ENCODE measurements around the gene C22orf39. TPM values are rescaled to one million over a fixed set of nuclear protein-coding genes. Genes with fewer than 3 reads are reported as not detected.
A peak's percentile ranks its signal among the peaks of the same experiment; 100 is the strongest.

C22orf39 gene
- total and polyA plus RNA-seq, 5 experiments from 2014 or later: 44.2 to 58.7 (median 51.9) TPM

- H3K9me3 Mint-ChIP-seq: no peaks in the 10 kb centered on the region
- no peaks in the 10 kb centered on the region for H3K27me3 Mint-ChIP-seq
- H3K36me3 Mint-ChIP-seq: peaks cover 2 to 70% (median 8%) of the 10 kb centered on the region in 3 donors
- ATAC-seq (no peak), DNase-seq (no peak)
- no peaks in the 10 kb centered on the region for H3K4me1 Mint-ChIP-seq
- no peak overlapping the region for H3K4me3 Mint-ChIP-seq
- no peak overlapping the region for H3K27ac Mint-ChIP-seq
- POLR2A ChIA-PET: no interaction called here
Measured at GRCh38 chr22:19460036-19460435, 12.5 kb upstream of the C22orf39 start.

- Mint-ChIP-seq H3K27me3 (no peaks in the 10 kb centered on the region), H3K27ac (no peak overlapping the region), H3K4me1 (peaks cover 0 to 2% (median 0%) of the 10 kb centered on the region in 4 donors), H3K9me3 (no peaks in the 10 kb centered on the region), H3K36me3 (peaks cover 0 to 69% (median 15%) of the 10 kb centered on the region in 3 donors), H3K4me3 (no peak overlapping the region)
- POLR2A ChIA-PET: interaction anchor here (0.6 to 0.7 kb wide), 2 partner anchors 24 to 610 kb away, joined by 3 to 5 read pairs; no protein-coding TSS in a partner anchor
- DNase-seq: no peak
- ATAC-seq: no peak
Measured at GRCh38 chr22:19457828-19458428, 10.4 kb upstream of the C22orf39 start.

- DNase-seq (no peak), ATAC-seq (no peak)
- H3K27ac Mint-ChIP-seq: no peak overlapping the region
- H3K4me3 Mint-ChIP-seq: no peak overlapping the region
- POLR2A ChIA-PET: interaction anchor here (1.5 kb wide), 1 partner anchor 24 kb away, joined by 4 read pairs; the partner anchor contains the start of gene MRPL40
- peaks cover 0 to 4% (median 0%) of the 10 kb centered on the region in 4 donors for H3K4me1 Mint-ChIP-seq
- peaks cover 0 to 72% (median 15%) of the 10 kb centered on the region in 3 donors for H3K36me3 Mint-ChIP-seq
- H3K27me3 Mint-ChIP-seq: no peaks in the 10 kb centered on the region
- H3K9me3 Mint-ChIP-seq: no peaks in the 10 kb centered on the region
Measured at GRCh38 chr22:19456541-19456940, 9.0 kb upstream of the C22orf39 start.

- no peaks in the 10 kb centered on the region for H3K9me3 Mint-ChIP-seq
- H3K27me3 Mint-ChIP-seq: no peaks in the 10 kb centered on the region
- peaks cover 0 to 4% (median 0%) of the 10 kb centered on the region in 4 donors for H3K4me1 Mint-ChIP-seq
- ATAC-seq (no peak), DNase-seq (no peak)
- peaks cover 0 to 72% (median 15%) of the 10 kb centered on the region in 3 donors for H3K36me3 Mint-ChIP-seq
- POLR2A ChIA-PET: interaction anchor here (1.5 kb wide), 1 partner anchor 24 kb away, joined by 4 read pairs; the partner anchor contains the start of gene MRPL40
- no peak overlapping the region for H3K4me3 Mint-ChIP-seq
- H3K27ac Mint-ChIP-seq: peak overlapping the region in 4 of 10 donors; percentile 15 to 79 (median 60)
Measured at GRCh38 chr22:19455585-19456370, 8.3 kb upstream of the C22orf39 start.

GRCh38 chr22:19455033-19455432, 7.5 kb upstream of the C22orf39 start:
- peaks cover 0 to 77% (median 15%) of the 10 kb centered on the region in 3 donors for H3K36me3 Mint-ChIP-seq
- DNase-seq (no peak), ATAC-seq (no peak)
- POLR2A ChIA-PET: no interaction called here
- H3K4me3 Mint-ChIP-seq: no peak overlapping the region
- H3K27ac Mint-ChIP-seq: peak overlapping the region in 5 of 10 donors; percentile 1 to 69 (median 46)
- no peaks in the 10 kb centered on the region for H3K27me3 Mint-ChIP-seq
- peaks cover 0 to 4% (median 0%) of the 10 kb centered on the region in 4 donors for H3K4me1 Mint-ChIP-seq
- no peaks in the 10 kb centered on the region for H3K9me3 Mint-ChIP-seq

- Mint-ChIP-seq H3K36me3 (peaks cover 0 to 74% (median 15%) of the 10 kb centered on the region in 3 donors), H3K27me3 (no peaks in the 10 kb centered on the region), H3K4me3 (no peak overlapping the region), H3K9me3 (no peaks in the 10 kb centered on the region), H3K27ac (peak overlapping the region in 4 of 10 donors; percentile 19 to 84 (median 53)), H3K4me1 (peaks cover 0 to 5% (median 2%) of the 10 kb centered on the region in 4 donors)
- no peak for ATAC-seq
- POLR2A ChIA-PET: no interaction called here
- DNase-seq: no peak
Measured at GRCh38 chr22:19454156-19454555, 6.6 kb upstream of the C22orf39 start.

GRCh38 chr22:19453718-19454117, 6.2 kb upstream of the C22orf39 start:
- no peaks in the 10 kb centered on the region for H3K27me3 Mint-ChIP-seq
- H3K4me3 Mint-ChIP-seq: no peak overlapping the region
- H3K27ac Mint-ChIP-seq: peak overlapping the region in 1 of 10 donors; percentile 66
- POLR2A ChIA-PET: no interaction called here
- H3K36me3 Mint-ChIP-seq: peaks cover 0 to 73% (median 15%) of the 10 kb centered on the region in 3 donors
- no peaks in the 10 kb centered on the region for H3K9me3 Mint-ChIP-seq
- no peak for ATAC-seq
- H3K4me1 Mint-ChIP-seq: peaks cover 0 to 9% (median 2%) of the 10 kb centered on the region in 4 donors
- DNase-seq: no peak

GRCh38 chr22:19451570-19451969, 4.1 kb upstream of the C22orf39 start:
- Mint-ChIP-seq H3K9me3 (no peaks in the 10 kb centered on the region), H3K27me3 (no peaks in the 10 kb centered on the region), H3K4me3 (no peak overlapping the region), H3K36me3 (peaks cover 0 to 57% (median 15%) of the 10 kb centered on the region in 3 donors), H3K4me1 (peaks cover 12 to 22% (median 17%) of the 10 kb centered on the region in 4 donors), H3K27ac (peak overlapping the region in 3 of 10 donors; percentile 20 to 41 (median 27))
- POLR2A ChIA-PET: no interaction called here
- no peak for ATAC-seq
- no peak for DNase-seq

- Mint-ChIP-seq H3K36me3 (peaks cover 0 to 48% (median 11%) of the 10 kb centered on the region in 3 donors), H3K9me3 (no peaks in the 10 kb centered on the region), H3K27me3 (no peaks in the 10 kb centered on the region), H3K4me3 (peak overlapping the region in 1 of 10 donors; percentile 12), H3K27ac (peak overlapping the region in 3 of 10 donors; percentile 15 to 41 (median 25)), H3K4me1 (peaks cover 17 to 28% (median 23%) of the 10 kb centered on the region in 4 donors)
- POLR2A ChIA-PET: interaction anchor here (1.7 kb wide), 1 partner anchor 19 kb away, joined by 6 read pairs; the partner anchor contains the start of genes HIRA and MRPL40
- no peak for DNase-seq
- ATAC-seq: no peak
Measured at GRCh38 chr22:19450363-19451175, 3.1 kb upstream of the C22orf39 start.

- DNase-seq (no peak), ATAC-seq (no peak)
- peak overlapping the region in 5 of 10 donors; percentile 36 to 71 (median 47) for H3K27ac Mint-ChIP-seq
- no peaks in the 10 kb centered on the region for H3K9me3 Mint-ChIP-seq
- H3K4me1 Mint-ChIP-seq: peaks cover 19 to 40% (median 35%) of the 10 kb centered on the region in 4 donors
- H3K27me3 Mint-ChIP-seq: no peaks in the 10 kb centered on the region
- POLR2A ChIA-PET: no interaction called here
- peak overlapping the region in 8 of 10 donors; percentile 6 to 64 (median 22) for H3K4me3 Mint-ChIP-seq
- H3K36me3 Mint-ChIP-seq: peaks cover 0 to 42% (median 5%) of the 10 kb centered on the region in 3 donors
Measured at GRCh38 chr22:19449422-19449767, 1.9 kb upstream of the C22orf39 start.

- peaks cover 0 to 38% (median under 1%) of the 10 kb centered on the region in 3 donors for H3K36me3 Mint-ChIP-seq
- no peaks in the 10 kb centered on the region for H3K27me3 Mint-ChIP-seq
- H3K27ac Mint-ChIP-seq: peak overlapping the region in 8 of 10 donors; percentile 65 to 98 (median 92)
- H3K4me1 Mint-ChIP-seq: peaks cover 19 to 42% (median 37%) of the 10 kb centered on the region in 4 donors
- no peaks in the 10 kb centered on the region for H3K9me3 Mint-ChIP-seq
- DNase-seq: no peak
- ATAC-seq: no peak
- H3K4me3 Mint-ChIP-seq: peak overlapping the region; percentile 39 to 98 (median 93)
- POLR2A ChIA-PET: no interaction called here
Measured at GRCh38 chr22:19448739-19449421, 1.4 kb upstream of the C22orf39 start.

All from naive thymus-derived CD8-positive, alpha-beta T cell (primary cell).